HFFc6 (cell line): Measurements from ENCODE around the gene PALLD. TPM values are rescaled to one million over a fixed set of nuclear protein-coding genes. Genes with fewer than 3 reads are reported as not detected.
A peak's percentile ranks its signal among the peaks of the same experiment; 100 is the strongest.

Experiments used
- DNase-seq: peaks from one replicate; pipeline ENCODE4 v3.0.0-alpha.2; 2018
- H3K27ac Mint-ChIP-seq: 2 replicates; pipeline ENCODE4 v1.8.0; 2020; ENCODE audit warnings: mild to moderate bottlenecking, mixed read lengths
- H3K27me3 Mint-ChIP-seq: 2 replicates; pipeline ENCODE4 v1.8.0; 2021; ENCODE audit warnings: mild to moderate bottlenecking, moderate library complexity, mixed read lengths; ENCODE audit not compliant: insufficient read depth
- H3K36me3 Mint-ChIP-seq: 2 replicates; pipeline ENCODE4 v1.8.0; 2021; ENCODE audit warnings: low read depth, mixed read lengths
- H3K4me1 Mint-ChIP-seq: 2 replicates; pipeline ENCODE4 v1.8.0; 2020; ENCODE audit warnings: low read depth, mixed read lengths
- H3K4me3 Mint-ChIP-seq: 2 replicates; pipeline ENCODE4 v1.8.0; 2020; ENCODE audit warnings: mild to moderate bottlenecking, moderate library complexity, mixed read lengths
- H3K9me3 Mint-ChIP-seq: 2 replicates; pipeline ENCODE4 v1.8.0; 2020; ENCODE audit warnings: mild to moderate bottlenecking, mixed read lengths
- total RNA-seq, 6 experiments: library from RNA; stranded (reverse); fragmentation: NEBNext Ultra II Directional; extraction: Animal tissue kit (Norgen Biotek cat#: 25700); gene quantifications; 2 replicates in 1 of 6; 3 replicates in 5 of 6; pipeline ENCODE4 v1.2.3, GENCODE V29; 2021
- TF ChIP-seq, protein P1 (sequence below): fragments of 200-600 bp; sonication (generic); IDR thresholded peaks from 2 replicates; pipeline ENCODE4 v1.5.0; 2021; ENCODE audit warnings: antibody characterized with exemption, mild to moderate bottlenecking

The PALLD gene
- total RNA-seq, 6 experiments from 2014 or later = 72.6 to 163 (median 149) TPM

- Mint-ChIP-seq H3K4me1 (peaks cover 46% of the 10 kb centered on the region), H3K9me3 (no peaks in the 10 kb centered on the region), H3K27me3 (no peaks in the 10 kb centered on the region; the same call in 1 of the 2 replicates), H3K36me3 (no peaks in the 10 kb centered on the region), H3K4me3 (peak overlapping the region; percentile 56), H3K27ac (peak overlapping the region; percentile 52)
- DNase-seq = peak; percentile 37
- TF ChIP-seq, protein P1, sequence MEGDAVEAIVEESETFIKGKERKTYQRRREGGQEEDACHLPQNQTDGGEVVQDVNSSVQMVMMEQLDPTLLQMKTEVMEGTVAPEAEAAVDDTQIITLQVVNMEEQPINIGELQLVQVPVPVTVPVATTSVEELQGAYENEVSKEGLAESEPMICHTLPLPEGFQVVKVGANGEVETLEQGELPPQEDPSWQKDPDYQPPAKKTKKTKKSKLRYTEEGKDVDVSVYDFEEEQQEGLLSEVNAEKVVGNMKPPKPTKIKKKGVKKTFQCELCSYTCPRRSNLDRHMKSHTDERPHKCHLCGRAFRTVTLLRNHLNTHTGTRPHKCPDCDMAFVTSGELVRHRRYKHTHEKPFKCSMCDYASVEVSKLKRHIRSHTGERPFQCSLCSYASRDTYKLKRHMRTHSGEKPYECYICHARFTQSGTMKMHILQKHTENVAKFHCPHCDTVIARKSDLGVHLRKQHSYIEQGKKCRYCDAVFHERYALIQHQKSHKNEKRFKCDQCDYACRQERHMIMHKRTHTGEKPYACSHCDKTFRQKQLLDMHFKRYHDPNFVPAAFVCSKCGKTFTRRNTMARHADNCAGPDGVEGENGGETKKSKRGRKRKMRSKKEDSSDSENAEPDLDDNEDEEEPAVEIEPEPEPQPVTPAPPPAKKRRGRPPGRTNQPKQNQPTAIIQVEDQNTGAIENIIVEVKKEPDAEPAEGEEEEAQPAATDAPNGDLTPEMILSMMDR = no peak
Observed at GRCh38 chr4:168569066-168569930, 72.4 kb downstream of the PALLD start.

- no peak for DNase-seq
- Mint-ChIP-seq H3K4me3 (peak overlapping the region; percentile 56), H3K9me3 (no peaks in the 10 kb centered on the region), H3K27me3 (no peaks in the 10 kb centered on the region; the same call in 1 of the 2 replicates), H3K27ac (peak overlapping the region; percentile 52), H3K4me1 (peaks cover 52% of the 10 kb centered on the region), H3K36me3 (no peaks in the 10 kb centered on the region)
- TF ChIP-seq, protein P1 = no peak
Observed at GRCh38 chr4:168569931-168570276, 73.1 kb downstream of the PALLD start.

- H3K4me1 Mint-ChIP-seq = peaks cover 51% of the 10 kb centered on the region
- H3K4me3 Mint-ChIP-seq = no peak overlapping the region
Observed at GRCh38 chr4:168570466-168570865, 73.6 kb downstream of the PALLD start.

GRCh38 chr4:168572002-168572401 is 75.2 kb downstream of the PALLD start:
- no peak for DNase-seq
- no peaks in the 10 kb centered on the region; the same call in 1 of the 2 replicates for H3K27me3 Mint-ChIP-seq
- no peak overlapping the region for H3K27ac Mint-ChIP-seq
- no peaks in the 10 kb centered on the region for H3K9me3 Mint-ChIP-seq
- TF ChIP-seq, protein P1 = no peak
- no peak overlapping the region for H3K4me3 Mint-ChIP-seq
- H3K36me3 Mint-ChIP-seq = no peaks in the 10 kb centered on the region
- H3K4me1 Mint-ChIP-seq = peaks cover 49% of the 10 kb centered on the region

More at GRCh38 chr4:168570466-168570865, 73.6 kb downstream of the PALLD start:
- Mint-ChIP-seq H3K27me3 (no peaks in the 10 kb centered on the region; the same call in 1 of the 2 replicates), H3K9me3 (no peaks in the 10 kb centered on the region), H3K36me3 (no peaks in the 10 kb centered on the region), H3K27ac (no peak overlapping the region)
- TF ChIP-seq, protein P1 = no peak
- DNase-seq = no peak

GRCh38 chr4:168573870-168574269 is 77.0 kb downstream of the PALLD start:
- Mint-ChIP-seq H3K4me1 (peaks cover 47% of the 10 kb centered on the region), H3K4me3 (no peak overlapping the region; the same call in 1 of the 2 replicates), H3K9me3 (no peaks in the 10 kb centered on the region), H3K36me3 (no peaks in the 10 kb centered on the region), H3K27ac (peak overlapping the region; percentile 25; the same call in 1 of the 2 replicates), H3K27me3 (no peaks in the 10 kb centered on the region; the same call in 1 of the 2 replicates)
- no peak for DNase-seq
- TF ChIP-seq, protein P1 = no peak
